ENCODE measurements around the gene C1orf50.

DNA sequence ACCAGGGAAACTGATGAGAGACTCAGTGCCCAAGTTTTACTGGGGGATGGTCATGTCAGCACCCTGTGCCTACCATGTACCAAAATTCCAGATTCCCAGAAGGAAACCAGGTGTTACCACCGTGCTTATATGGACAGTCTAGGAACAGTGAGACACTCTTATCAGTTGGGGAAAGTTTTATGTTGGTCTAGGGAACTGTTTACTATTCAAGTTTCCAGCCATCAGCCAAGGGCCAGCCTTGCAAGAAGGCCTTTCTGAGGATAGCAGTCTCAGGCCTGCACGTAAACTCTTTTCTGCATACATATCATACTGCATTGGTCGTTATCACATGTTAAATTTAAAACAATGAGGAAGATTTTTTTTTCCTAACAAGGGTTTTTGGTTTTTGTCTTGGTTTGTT lies 30.4 kb downstream of the C1orf50 start:
- TF ChIP-seq ARNT (IDR thresholded peaks at IDR 0.05) (no peak), SP1 (IDR thresholded peaks at IDR 0.05) (no peak), L3MBTL2 (conservative IDR thresholded peaks at IDR 0.05) (no peak), FOXM1 (IDR thresholded peaks at IDR 0.05; ENCODE audit: borderline replicate concordance) (no peak), ZNF384 (IDR thresholded peaks at IDR 0.05) (no peak), FOXA1 (IDR thresholded peaks at IDR 0.05) (no peak)

Data from HEK293T (cell line).